Measurements from ENCODE around the gene NPHS1.

GRCh38 chr19:35780717-35781116 is 71.6 kb downstream of the NPHS1 start:
- TF ChIP-seq EZH2 (IDR thresholded peaks at IDR 0.05) (no peak), POLR2AphosphoS5 (IDR thresholded peaks at IDR 0.05; ENCODE audit: borderline replicate concordance, low read depth, low read length) (no peak), FOXP2 (optimal IDR thresholded peaks at IDR 0.05; ENCODE audit: control extremely low read depth, extremely low read length, insufficient read depth) (no peak)

Measured in SK-N-MC (cell line).